ENCODE results near the gene AFF1.

GRCh38 chr4:87150498-87151261 is 215.9 kb downstream of the AFF1 start:
- TF ChIP-seq CTCF (IDR thresholded peaks at IDR 0.05) (peak; percentile 70 to 93 (median 81)), POLR2A (IDR thresholded peaks at IDR 0.05) (no peak), POLR2AphosphoS5 (IDR thresholded peaks at IDR 0.05; ENCODE audit: insufficient read depth in 1 of 2, low read depth in 1 of 2) (peak in 1 of 2 donors; percentile 31)
